Epidermal melanocyte (primary cell): ENCODE measurements around the gene NOD1.
"Not testable (repeated sequence)": the region's sequence is repeated elsewhere in the genome, so short reads cannot be mapped to it uniquely, and the experiment has no call there.

Experiments
- DNase-seq: peaks from one replicate; pipeline ENCODE4 v3.0.0; 2011; ENCODE audit warnings: low spot score; ENCODE audit not compliant: insufficient read length

Gene NOD1

GRCh38 chr7:30421647-30422196 lies 56.9 kb downstream of the NOD1 start:
- DNase-seq: no peak

GRCh38 chr7:30420662-30421061 lies 57.9 kb downstream of the NOD1 start:
- DNase-seq: no peak

- DNase-seq: not testable (repeated sequence)
Measured at GRCh38 chr7:30420080-30420479, 58.5 kb downstream of the NOD1 start.

- no peak for DNase-seq
Measured at GRCh38 chr7:30413864-30414263, 64.7 kb downstream of the NOD1 start.

- peak; percentile 84 for DNase-seq
Measured at GRCh38 chr7:30412782-30413504, 65.6 kb downstream of the NOD1 start.

- DNase-seq: no peak
Measured at GRCh38 chr7:30411897-30412296, 66.7 kb downstream of the NOD1 start.

- DNase-seq: no peak
Measured at GRCh38 chr7:30411173-30411572, 67.4 kb downstream of the NOD1 start.

GRCh38 chr7:30406664-30407425 lies 71.7 kb downstream of the NOD1 start:
- DNase-seq: no peak

- no peak for DNase-seq
Measured at GRCh38 chr7:30405179-30405578, 73.4 kb downstream of the NOD1 start.

GRCh38 chr7:30403477-30403876 lies 75.1 kb downstream of the NOD1 start:
- DNase-seq: no peak

- no peak for DNase-seq
Measured at GRCh38 chr7:30396389-30396788, 82.2 kb downstream of the NOD1 start.

- DNase-seq: no peak
Measured at GRCh38 chr7:30395676-30396075, 82.9 kb downstream of the NOD1 start.

GRCh38 chr7:30391806-30392205 lies 86.8 kb downstream of the NOD1 start:
- DNase-seq: no peak

GRCh38 chr7:30390736-30391636 lies 87.6 kb downstream of the NOD1 start:
- no peak for DNase-seq

- DNase-seq: no peak
Measured at GRCh38 chr7:30389791-30390190, 88.8 kb downstream of the NOD1 start.

- no peak for DNase-seq
Measured at GRCh38 chr7:30382607-30383006, 96.0 kb downstream of the NOD1 start.

GRCh38 chr7:30380824-30381223 lies 97.8 kb downstream of the NOD1 start:
- DNase-seq: not testable (repeated sequence)

- no peak for DNase-seq
Measured at GRCh38 chr7:30380294-30380693, 98.3 kb downstream of the NOD1 start.

- no peak for DNase-seq
Measured at GRCh38 chr7:30379741-30380140, 98.8 kb downstream of the NOD1 start.

- no peak for DNase-seq
Measured at GRCh38 chr7:30379131-30379530, 99.5 kb downstream of the NOD1 start.

GRCh38 chr7:30378275-30378674 lies 100.3 kb downstream of the NOD1 start:
- DNase-seq: no peak
